ENCODE results near the gene SLC8A1.

SLC8A1 gene

DNA sequence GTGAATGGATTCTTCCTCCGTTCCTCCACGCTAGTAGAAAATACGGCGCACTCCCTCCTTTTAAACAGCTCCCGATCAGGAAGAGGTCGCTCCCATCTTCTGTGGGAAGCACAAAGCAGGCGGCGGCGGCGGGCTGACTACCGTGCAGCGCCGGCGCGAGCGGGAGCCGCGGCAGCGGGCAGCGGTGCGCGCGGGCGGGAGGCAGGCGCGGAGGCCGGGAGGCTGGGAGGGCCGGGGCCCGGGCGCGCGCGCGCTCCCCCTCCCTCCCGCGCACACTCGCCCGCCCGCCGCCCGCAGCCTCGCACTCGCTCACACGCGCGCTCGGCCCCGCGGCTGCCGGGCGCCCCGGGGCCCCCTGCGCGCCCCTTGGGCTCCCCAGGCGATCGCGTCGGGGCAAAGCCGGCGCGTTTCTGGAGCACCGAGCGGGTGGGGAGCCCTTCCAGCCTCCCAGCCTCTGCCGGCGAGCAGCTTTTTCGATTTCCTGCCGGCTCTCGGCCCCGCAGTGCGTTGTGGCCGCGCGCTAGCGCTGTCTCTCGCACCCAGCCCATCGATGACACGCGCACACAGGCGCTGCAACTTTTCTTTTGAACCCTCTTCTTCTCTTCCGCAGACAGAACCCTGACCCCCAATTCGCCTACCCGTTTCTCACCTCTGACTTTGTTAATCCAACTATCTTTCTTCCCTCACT lies at the start of gene SLC8A1:
TSS of gene SLC8A1 (minus strand) at position 173 of the 688 bp plus-strand sequence.
- peak; percentile 76 for DNase-seq (ENCODE audit: low spot score)

DNA sequence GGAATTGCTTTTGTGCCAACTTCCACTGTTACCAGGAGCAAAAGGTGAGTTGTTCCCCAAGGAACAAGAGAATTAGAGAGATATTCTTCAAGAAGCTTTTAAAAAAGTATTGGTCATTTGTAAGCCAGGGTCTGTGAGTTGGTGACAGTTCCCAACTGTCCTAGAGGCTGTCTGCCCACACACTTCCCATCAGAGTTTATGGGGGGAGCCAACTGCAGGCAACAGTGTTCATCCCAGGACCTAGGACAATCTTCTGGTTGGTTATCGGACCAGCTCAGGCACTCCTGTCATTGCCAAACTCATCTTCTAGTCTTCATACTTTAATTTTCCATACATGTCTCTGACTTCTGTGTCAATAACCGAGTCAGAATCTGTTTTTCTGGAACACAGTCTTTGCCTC lies 47.5 kb upstream of the SLC8A1 start:
- no peak for DNase-seq (ENCODE audit: low spot score)

DNA sequence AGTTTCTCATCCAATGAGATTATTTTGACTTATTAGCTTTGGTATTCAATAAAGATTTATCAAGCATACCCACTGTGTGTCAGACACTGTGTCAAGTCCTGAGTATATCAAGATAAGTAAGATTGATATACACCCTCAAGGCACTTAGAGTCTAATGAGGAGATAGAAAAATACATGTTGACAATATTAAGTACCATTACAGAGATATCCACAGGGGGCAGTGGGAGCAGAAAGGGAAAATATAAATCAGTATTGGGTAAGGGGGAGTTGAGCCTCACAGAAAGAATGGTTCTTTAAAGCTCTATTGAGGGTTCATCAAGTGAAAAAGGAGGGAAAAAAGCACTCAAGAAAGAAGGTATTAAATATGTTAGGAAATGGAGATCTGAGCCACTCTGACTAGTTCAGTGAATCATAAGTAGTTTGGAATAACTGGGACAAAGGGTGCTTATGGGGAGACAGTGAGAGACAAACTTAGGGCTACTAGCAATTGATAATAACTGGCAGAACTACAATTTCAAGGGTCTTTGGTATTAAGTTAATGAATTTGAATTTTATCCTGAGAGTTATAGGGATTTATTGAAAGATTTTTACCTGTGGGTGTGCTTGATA lies 45.5 kb upstream of the SLC8A1 start:
- no peak for DNase-seq (ENCODE audit: low spot score)

DNA sequence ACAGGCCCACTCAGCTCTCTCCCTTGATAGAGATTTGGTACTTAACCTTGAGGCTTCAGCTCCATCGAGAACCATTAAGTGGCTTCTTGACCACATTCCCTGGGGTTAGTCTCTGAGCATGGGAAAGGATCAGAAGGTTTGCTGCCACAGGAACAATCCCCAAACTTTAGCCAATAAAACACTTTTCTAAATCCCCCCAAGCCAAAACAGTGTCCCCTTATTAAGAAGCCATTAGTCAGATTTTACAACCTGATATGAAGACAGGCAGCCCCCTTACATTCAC lies 37.7 kb upstream of the SLC8A1 start:
- DNase-seq (ENCODE audit: low spot score) = no peak

DNA sequence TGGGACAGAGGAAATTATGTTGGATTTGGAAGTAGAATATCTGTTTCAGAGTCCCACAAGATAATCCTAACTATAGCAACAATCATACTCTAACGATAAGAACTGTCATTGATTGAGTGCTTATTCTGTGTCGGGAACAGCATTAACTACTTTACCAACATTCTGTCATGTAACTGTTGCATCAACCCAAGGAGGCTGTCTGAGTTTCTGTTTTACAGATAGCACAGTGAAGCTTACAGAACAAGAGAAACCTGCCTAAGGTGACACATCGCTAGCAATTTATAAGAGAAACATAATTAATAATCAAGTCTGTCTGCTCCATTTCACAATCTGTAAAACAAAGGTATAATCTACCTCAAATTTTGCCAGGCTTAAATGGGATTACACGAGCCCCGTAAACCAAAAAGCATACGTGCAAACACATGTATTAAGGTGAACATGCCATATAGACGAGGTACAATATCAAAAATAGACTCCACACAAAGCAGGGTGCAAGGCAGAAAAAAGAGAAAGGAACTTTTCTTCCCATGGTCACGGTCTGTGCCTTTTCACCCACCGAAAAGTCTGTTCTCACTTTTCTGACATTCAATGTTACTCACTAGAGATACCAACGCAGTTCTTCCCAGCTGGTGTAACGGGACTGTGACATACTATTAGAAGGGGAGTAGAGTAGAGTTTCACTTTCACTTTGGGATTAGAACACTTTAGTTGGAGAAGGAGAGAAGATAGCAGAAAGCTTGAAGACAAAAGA lies 37.2 kb upstream of the SLC8A1 start:
- no peak for DNase-seq (ENCODE audit: low spot score)

DNA sequence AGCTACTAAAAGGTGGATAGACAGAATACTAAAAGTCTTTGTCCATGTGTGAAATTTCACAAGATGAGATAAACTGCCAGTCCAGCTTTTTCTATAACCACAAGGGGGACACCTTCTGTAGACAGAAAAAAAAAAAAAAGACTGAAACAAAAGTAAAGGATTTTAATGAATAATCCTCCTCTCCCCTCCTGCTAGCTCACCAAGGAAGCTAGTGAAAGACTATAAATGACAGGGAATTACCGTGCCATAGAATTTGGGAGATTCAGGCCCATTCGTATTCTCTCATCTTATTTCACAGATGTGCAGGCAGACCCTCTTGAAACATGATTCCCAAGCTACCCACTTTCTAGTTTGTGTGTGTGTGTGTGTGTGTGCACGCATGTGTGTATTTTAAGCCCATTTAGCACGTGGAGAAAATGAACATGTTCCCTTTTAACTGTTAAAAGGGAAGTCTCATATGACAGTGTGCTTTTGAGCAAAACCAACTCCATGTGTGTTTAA lies 36.3 kb upstream of the SLC8A1 start:
- peak; percentile 28 for DNase-seq (ENCODE audit: low spot score)

DNA sequence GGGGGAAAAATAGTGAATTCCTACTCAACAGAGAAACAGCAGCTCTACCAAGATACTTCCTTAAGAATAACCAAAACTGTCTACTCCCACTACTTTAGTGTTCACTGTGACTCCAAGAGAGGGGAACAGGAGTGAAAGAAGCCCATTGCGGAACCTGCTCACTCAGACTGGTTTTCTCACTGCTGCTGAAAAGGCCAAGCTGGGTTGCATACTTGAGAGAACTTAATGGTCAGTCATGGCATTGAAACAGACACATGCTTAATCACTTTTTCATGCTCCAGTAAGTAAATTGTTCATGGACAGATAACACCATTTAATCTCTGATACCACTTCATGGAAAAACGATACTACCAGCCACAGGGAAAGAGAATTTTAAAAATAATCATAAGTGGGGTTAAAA lies 35.7 kb upstream of the SLC8A1 start:
- DNase-seq (ENCODE audit: low spot score) = no peak

DNA sequence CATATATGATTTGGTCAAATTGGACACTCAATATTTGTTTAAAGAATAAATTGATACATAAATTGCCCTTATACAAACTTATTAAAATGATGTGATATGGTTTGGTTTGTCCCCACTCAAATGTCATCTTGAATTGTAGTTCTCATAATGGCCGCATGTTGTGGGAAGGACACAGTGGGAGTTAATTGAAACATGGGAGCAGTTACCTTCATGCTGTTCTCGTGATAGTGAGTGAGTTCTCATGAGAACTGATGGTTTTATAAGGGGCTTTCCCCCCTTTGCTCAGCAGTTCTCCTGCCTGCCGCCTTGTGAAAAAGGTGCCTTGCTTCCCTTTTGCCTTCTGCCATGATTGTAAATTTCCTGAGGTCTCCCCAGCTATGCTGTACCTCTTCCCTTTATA lies 34.0 kb upstream of the SLC8A1 start:
- no peak for DNase-seq (ENCODE audit: low spot score)

DNA sequence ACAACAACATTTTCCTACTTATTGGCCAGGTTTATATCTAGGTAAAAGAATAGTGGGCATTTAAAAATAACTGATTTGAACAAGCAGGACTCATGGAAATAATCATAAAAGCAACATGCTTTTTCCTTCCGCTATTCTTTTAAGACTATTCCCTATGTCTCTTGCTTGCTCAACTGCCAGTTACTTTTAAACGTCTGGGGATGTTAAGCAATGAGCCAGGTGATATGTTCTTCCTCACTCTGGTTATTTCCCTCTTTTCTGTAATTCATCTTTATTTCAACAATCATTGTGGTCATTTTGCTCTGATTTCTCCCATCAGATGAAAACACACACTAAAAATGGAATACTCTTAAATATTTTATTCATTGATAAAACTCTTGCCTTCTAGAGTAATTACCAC lies 33.4 kb upstream of the SLC8A1 start:
- no peak for DNase-seq (ENCODE audit: low spot score)

DNA sequence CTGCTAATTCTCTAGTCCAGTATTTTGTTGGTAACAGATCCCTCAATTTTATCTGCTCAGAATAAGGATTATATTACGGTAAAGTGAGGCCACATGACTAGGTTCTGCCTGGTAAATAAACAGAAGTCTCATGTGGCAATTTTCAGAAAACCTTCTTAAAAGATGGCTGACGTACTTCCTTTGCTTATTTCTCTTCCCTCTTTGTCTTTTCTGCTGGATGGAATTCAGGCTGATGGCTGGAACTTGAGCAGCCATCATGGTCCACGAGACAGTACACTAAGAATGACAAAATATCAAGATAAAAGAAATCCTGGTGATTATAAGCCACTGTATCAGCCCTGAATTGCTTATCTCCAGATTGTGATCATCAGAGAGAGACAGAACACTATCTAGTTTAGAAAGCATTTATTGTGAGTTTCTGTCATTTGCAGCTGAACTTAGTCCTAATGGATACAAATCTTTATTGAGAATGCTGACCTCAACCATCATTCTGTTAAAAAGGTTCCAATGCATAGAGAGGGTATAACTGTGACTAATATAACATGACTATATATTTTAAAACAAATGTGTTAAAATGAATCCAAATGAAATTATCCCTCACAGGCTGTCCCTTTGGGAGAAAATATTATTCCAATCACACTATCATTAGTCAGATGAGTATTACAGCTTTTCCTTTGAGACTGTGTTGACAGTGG lies 31.8 kb upstream of the SLC8A1 start:
- DNase-seq (ENCODE audit: low spot score) = no peak

DNA sequence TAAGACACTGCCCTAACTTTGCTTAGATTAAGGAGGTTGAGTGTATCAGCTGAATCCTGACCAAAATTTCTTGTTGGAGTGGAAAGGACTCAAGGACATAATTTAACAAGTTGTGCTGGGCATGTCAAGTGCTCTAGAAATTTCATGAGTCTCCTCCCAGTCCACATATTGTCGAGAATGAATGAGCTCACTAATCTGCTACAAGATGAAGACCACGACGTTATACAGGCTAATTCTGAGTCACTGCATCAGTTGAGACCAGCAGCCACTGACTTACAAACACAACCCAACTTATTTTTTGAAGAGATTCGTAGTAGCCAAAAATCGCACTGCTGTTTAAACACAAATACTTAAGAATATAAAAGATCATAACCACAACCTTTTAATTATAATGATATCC lies 28.7 kb upstream of the SLC8A1 start:
- no peak for DNase-seq (ENCODE audit: low spot score)

DNA sequence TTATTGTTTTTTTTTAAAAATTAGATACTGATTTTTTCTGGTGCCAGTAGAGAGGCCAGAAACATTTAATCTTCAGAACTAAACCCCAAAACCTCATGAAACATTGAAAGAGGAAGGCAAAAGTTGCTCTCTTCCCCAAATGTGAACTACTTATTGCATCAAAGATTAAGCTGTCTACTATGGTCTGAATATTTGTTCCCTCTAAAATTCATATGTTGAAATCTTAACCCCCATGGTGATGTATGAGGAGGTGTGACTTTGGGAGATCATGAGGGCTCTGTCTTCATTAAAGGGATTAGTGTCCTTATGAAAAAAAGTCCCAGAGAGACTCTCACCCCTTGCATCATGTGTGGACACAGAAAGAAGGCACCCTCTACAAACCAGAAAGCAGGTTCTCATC lies 28.2 kb upstream of the SLC8A1 start:
- DNase-seq (ENCODE audit: low spot score) = no peak

DNA sequence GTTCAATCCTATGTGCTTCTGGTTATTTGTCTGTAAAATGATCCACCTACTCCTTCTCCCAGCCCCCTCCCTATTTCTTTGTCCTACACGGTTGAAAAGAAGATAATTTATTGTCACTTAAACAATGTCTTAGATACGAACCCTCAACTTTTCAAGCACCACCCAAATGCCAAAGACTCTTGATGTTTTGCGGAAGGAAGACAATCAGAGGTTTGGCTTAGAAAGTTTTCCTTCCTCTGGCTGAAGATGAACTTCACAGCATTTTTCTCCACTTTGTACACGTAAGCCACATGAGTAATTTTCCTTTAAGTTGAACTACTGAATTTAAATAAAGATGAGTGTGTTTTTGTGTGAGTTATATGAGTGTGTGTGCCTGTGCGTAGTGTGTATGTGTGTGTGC lies 25.5 kb upstream of the SLC8A1 start:
- no peak for DNase-seq (ENCODE audit: low spot score)

DNA sequence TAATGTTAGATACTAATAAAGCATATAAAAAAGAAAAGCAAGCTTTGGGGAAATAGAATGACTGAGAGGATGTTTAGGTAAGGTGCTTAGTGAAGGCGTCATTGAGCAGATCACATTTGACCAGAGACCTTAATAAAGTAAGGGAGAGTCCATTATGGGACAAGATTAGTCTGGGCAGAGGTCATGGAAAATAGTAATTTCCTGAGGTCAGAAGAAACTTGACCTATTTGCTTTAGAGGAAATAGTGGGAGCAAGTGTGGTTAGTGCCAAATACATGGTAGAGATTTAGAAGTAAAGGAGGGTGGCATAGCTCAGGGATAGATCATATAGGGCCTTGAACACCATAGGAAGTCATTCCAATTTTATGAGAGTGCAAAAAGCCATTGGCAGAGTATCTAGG lies 24.5 kb upstream of the SLC8A1 start:
- no peak for DNase-seq (ENCODE audit: low spot score)

DNA sequence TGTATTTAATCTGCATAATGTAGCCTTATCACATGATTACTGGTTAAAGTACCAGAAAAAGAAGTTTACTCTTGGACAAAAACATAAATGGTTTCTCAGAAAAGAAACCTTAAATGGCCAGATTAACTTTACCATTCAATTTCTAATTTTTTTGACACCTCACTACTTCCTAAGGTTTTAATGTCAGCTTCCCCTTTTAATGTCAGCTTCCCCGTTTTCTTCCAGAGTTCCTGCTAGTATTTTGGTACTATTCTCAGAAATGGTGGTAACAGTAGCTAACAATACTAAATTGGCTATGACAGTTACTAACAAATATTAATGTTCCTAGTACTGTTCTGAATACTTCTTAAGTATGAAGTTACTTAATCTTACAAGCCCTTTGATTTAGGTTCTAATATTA lies 22.4 kb upstream of the SLC8A1 start:
- DNase-seq (ENCODE audit: low spot score) = no peak

DNA sequence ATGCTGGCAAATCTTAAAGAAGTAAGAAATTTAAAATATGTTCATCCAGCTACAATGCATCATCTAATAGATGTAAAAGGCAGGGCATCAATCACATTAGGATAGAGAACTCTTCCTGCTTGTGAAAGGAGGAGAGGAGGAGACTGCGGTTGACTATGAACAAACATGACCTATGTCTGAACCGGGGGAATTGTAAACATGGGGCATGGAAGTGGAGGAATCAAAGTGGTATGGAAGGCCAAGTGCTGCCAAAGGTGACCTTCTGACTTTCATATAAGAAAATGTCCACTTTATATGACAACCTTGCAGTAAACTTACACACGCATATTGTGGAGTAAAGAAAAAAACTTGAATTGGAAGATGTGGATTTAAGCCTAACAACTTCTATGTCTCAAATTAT lies 20.0 kb upstream of the SLC8A1 start:
- DNase-seq (ENCODE audit: low spot score) = no peak

DNA sequence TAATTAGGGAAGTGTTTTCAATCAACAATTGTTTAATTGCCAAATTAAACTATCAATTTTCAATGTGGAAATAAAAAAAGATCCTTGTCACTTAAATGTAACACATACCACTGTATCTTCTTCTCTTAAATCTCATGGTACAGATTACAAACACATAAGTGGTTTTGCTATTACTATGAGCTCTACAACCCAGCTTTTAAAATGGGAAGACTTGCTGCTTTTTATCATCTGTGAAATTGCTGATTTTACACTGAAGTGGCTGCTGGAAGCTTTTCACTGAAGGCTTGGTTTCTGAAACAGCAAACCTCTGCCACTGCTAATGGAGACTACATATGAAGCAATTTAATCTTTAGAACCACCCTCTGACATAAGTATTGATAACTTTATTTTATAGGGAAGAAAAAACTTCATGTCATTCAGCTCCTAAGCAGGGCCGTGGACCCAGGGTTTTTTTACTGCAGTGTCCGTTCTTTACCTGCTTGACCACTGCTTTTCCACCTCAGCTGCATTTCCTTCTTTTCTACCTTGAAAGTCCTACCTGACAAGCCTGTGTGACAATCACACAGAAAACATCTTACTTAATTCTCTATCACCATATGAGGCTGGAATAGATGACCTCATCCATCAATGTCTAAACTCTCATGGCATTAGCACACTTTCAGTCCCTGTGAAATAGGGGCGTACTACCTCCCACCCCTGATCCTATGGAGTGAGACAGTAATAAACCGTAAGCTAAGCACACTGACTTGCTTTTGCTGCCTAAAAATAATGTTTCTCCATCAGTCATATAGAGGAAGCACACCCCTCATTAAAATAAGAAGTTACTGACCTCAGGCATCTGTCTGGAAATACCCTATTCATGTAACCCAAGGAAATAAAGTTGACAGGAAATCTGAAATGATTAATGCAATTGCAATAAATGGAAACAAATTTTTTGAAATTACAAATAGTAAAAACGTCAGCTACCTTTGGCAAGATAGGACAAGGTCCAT lies 19.2 kb upstream of the SLC8A1 start:
- no peak for DNase-seq (ENCODE audit: low spot score)

DNA sequence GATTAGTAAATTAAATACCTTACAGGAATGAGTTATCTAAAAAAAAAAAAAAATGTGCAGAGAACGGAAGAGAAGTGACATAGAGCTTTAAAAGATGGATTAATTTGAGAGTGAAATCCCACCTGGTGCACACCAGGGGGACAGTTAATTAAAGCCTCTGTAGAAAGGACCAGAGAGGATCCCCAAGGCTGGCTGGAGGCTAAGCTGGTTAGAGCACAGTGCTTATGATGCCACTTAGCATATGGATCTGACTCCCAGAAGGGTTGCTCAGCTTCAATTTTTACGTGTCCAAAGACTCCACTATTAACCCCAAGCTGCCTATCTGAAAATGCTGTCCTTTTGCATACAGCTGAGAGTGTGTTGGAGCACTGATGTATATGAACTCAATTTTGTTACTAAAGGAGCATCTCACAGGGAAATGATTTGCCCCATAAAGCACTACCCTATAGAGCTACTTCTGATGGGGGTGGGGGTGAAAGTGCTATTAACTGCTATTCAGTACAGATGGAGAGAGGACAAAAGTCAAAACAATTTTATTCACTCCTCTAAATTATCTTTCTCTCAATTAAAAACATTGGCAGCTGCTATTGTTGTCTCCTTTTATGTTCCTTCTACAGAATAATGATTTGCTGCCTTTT lies 15.2 kb upstream of the SLC8A1 start:
- no peak for DNase-seq (ENCODE audit: low spot score)

DNA sequence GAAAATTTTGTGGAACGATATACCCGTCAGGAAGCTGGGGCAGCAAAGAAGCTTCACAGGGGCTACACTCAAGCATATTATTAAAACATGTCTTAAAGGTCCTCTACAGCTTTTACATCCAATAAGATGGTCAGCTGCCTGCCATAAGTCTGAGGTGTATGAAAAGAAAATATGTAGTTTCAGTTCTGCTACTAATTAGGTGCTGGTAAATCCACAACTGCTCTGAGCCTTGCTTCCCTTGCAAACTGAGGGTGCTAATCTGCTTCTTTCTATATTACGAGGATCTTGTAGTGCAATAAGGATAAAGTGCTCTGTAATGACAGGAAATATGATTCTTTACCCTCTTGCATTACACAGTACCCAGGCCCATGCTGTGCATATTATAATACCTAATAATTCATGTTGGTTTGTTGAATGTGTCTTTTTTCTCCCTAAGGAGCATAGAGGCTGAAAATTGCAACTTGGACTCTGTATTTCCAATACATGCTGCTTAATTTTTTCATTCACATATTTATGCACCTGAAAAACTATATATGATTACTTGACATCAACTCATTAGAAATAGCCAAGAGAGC lies 14.5 kb upstream of the SLC8A1 start:
- no peak for DNase-seq (ENCODE audit: low spot score)

DNA sequence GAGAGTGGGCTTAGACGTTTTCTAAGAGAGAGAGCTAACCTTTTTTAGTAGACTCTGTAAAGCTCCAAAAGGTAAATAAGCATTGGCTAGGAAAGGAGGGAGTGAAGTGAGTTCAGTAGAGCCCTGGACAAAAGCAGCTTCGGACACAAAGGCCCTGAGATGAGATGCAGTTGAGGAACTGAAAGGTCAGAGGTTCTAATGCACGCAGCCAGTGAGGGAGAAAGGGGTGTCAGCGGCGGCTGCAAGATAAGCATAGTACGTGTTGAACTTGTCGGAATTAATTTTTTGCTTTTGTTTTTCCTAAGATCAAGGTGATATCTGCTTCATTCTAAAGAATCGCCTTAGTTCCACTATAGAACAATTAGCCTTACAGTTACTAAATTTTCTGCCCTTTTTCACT lies 11.2 kb upstream of the SLC8A1 start:
- no peak for DNase-seq (ENCODE audit: low spot score)

DNA sequence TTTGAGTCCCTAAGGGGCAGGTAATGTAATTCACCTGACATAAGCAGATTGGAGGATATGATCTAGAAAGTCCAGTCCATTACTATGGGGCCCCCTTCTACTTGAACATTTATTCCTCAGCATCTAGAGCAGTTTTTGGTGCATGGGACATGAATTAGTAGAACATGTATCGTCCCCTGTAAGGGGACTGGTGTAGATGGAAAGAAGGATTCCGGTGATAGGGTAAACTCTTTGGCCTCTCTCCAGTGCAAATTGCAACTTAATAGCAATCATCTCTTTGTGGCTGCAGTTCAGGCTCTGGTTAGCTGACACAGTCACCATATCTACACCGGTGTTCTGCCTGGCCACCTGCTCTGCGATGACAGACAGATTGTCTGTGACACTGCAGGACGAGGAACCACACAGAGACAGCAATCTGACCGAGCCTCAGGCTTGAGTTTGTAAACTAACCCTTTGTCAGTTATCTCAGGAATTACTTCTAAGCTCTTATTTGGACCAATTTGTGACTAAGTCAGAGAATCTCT lies 6.4 kb upstream of the SLC8A1 start:
- no peak for DNase-seq (ENCODE audit: low spot score)

Measured in iPS-NIHi11 (cell line).